Stimulated activated memory B cell treated with anti-CD40 and anti-IgM and Interleukin-4, amounts not matched to agents 10 μg/mL and 1 μg/mL and 100 μg/mL, for 72 hours (primary cell): ENCODE results near the gene ARSG.
A peak's percentile ranks its signal among the peaks of the same experiment; 100 is the strongest.
"Not testable (repeated sequence)": the region's sequence is repeated elsewhere in the genome, so short reads cannot be mapped to it uniquely, and the experiment has no call there.

Source experiments
- ATAC-seq: fragments of 150-1000 bp; cut with Tn5 transposase; 2 replicates; pipeline ENCODE4 v1.10.0; 2021
- H3K27ac Mint-ChIP-seq: one replicate; pipeline ENCODE4 v1.8.0; 2022; ENCODE audit warnings: mild to moderate bottlenecking, mixed read lengths
- H3K27me3 Mint-ChIP-seq: one replicate; pipeline ENCODE4 v1.8.0; 2022; ENCODE audit warnings: mixed read lengths
- H3K36me3 Mint-ChIP-seq: one replicate; pipeline ENCODE4 v1.8.0; 2022; ENCODE audit warnings: mixed read lengths
- H3K4me1 Mint-ChIP-seq: one replicate; pipeline ENCODE4 v1.8.0; 2022; ENCODE audit warnings: mixed read lengths
- H3K4me3 Mint-ChIP-seq: one replicate; pipeline ENCODE4 v1.8.0; 2022; ENCODE audit warnings: mild to moderate bottlenecking, moderate library complexity, mixed read lengths
- H3K9me3 Mint-ChIP-seq: one replicate; pipeline ENCODE4 v1.8.0; 2022; ENCODE audit warnings: mixed read lengths

ARSG gene

DNA sequence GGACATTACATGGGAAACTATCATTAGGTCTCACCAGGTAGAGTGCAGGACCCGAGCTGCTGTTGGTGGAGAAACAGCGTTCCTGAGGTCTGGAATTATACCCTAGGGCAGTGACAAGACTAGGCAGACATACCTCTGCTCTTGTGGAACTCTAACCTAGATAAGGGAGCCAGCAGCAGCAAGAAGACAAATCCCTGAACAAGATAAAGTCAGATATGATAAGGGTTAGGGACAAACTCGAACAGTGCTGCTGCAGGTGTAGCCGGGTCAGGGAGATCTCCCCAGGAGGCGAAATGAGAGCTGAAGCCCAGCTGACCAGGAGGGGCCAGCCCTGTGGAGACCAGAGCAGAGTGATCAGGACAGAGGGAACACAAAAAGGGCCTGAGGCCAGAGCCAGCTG lies 34.7 kb downstream of the ARSG start:
- no peak for ATAC-seq
- Mint-ChIP-seq H3K4me1 (peaks cover under 1% of the 10 kb centered on the region), H3K27ac (no peak overlapping the region), H3K36me3 (peaks cover 11% of the 10 kb centered on the region), H3K9me3 (peaks cover 4% of the 10 kb centered on the region), H3K4me3 (no peak overlapping the region), H3K27me3 (no peaks in the 10 kb centered on the region)

DNA sequence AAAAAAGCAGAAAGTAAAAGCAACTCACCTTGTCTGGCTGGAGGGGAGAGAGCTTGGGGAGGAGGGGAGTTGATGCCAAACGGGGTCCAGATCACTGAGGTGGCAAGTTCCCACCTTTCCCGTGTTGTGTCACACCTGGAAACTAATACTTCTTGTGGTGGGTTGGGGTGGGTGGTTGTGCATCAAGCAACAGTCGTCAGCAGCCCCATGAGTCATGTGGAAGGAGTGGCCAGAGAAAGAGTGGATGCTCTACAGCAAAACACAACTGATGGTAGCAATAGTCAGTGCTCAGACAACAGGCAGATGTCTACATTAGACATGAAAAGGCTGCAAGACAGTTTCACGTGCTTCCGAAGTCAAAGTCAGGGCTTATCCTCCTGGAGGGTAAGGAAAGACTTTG lies 35.4 kb downstream of the ARSG start:
- H3K36me3 Mint-ChIP-seq = peaks cover 13% of the 10 kb centered on the region
- ATAC-seq = no peak
- no peaks in the 10 kb centered on the region for H3K4me1 Mint-ChIP-seq
- no peaks in the 10 kb centered on the region for H3K27me3 Mint-ChIP-seq
- H3K9me3 Mint-ChIP-seq = peaks cover 4% of the 10 kb centered on the region
- no peak overlapping the region for H3K4me3 Mint-ChIP-seq
- H3K27ac Mint-ChIP-seq = no peak overlapping the region

DNA sequence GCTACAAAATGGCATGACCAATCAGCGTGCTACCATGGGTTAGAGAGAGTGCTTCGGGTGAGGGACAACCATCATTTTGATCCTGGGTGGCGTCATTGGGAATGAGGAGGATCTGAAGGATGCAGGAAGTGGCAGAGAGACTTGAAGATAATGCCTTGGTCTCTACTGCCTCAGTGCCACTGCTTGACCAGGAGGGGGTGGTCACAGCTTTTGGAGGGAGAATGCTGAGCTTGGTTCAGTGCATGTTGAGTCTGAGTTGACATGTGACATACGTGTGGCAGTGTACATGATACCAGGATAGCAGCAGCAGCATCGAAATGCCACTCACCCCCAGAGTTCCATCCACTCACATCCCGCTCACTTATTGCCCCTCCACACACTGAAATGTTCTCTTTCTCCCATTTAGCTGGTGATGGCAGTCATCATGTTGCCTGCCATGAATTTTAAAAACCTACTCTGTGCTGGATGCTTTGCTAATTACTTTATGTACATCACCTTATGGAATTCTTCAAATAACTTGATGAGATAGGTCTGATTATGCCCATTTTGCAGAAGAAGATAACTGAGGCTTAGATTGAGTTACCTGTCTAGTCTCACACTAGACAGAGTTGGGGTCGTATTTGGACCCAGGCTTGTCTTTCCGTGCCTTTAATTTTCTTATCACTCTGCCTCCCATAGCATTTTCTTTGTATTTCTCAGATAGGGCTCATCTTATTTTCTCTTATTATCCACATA lies 36.7 kb downstream of the ARSG start:
- no peak for ATAC-seq
- Mint-ChIP-seq H3K27ac (no peak overlapping the region), H3K27me3 (no peaks in the 10 kb centered on the region), H3K4me3 (no peak overlapping the region), H3K9me3 (peaks cover 9% of the 10 kb centered on the region), H3K4me1 (no peaks in the 10 kb centered on the region), H3K36me3 (peaks cover 16% of the 10 kb centered on the region)

DNA sequence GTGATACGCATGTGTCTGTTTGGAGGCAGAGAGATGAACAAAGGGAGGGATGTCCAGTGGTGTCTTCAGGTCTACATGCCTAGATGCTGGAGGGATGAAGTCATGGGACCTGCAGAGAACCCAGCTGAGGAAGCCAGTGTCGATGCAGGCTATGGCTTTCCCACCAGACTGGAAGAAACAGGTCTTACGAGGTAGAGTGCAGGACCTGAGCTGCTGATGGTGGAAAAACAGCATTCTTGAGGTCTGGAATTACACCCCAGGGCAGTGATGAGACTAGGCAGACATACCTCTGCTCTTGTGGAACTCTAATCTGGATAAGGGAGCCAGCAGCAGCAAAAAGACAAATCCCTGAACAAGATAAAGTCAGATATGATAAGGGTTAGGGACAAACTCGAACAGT lies 37.4 kb downstream of the ARSG start:
- no peak overlapping the region for H3K27ac Mint-ChIP-seq
- H3K4me3 Mint-ChIP-seq = no peak overlapping the region
- ATAC-seq = no peak
- no peaks in the 10 kb centered on the region for H3K4me1 Mint-ChIP-seq
- no peaks in the 10 kb centered on the region for H3K27me3 Mint-ChIP-seq
- peaks cover 19% of the 10 kb centered on the region for H3K36me3 Mint-ChIP-seq
- peaks cover 10% of the 10 kb centered on the region for H3K9me3 Mint-ChIP-seq

- Mint-ChIP-seq H3K4me1 (no peaks in the 10 kb centered on the region), H3K27ac (no peak overlapping the region), H3K4me3 (no peak overlapping the region), H3K9me3 (peaks cover 10% of the 10 kb centered on the region), H3K36me3 (peaks cover 19% of the 10 kb centered on the region), H3K27me3 (no peaks in the 10 kb centered on the region)
- no peak for ATAC-seq
Measured at GRCh38 chr17:68329331-68329730, 38.0 kb downstream of the ARSG start.

GRCh38 chr17:68331932-68332331 lies 40.6 kb downstream of the ARSG start:
- H3K27me3 Mint-ChIP-seq, H3K4me1 Mint-ChIP-seq, H3K4me3 Mint-ChIP-seq, H3K27ac Mint-ChIP-seq, ATAC-seq: not testable (repeated sequence)
- H3K9me3 Mint-ChIP-seq = peaks cover 10% of the 10 kb centered on the region
- peaks cover 19% of the 10 kb centered on the region for H3K36me3 Mint-ChIP-seq

DNA sequence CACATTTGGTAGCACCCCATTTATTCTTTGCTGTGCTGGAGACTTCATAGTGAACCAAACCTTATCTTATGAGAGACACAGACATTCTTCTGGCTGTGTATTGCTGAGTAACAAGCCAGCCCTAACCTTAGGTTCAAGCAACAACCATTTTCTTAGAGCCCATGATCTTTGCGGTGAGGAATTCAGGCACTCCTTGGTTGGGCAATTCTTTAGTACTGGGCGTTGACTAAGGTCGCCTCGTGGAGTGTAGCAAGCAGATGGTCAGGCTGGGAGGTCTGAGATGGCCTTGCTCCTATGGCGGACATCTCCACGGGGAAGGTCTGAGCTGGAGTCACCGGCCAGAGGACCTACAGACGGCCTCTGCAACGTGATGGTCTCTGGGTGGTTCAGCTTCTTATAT lies 43.1 kb downstream of the ARSG start:
- Mint-ChIP-seq H3K9me3 (peaks cover 10% of the 10 kb centered on the region), H3K4me3 (no peak overlapping the region), H3K27me3 (no peaks in the 10 kb centered on the region), H3K27ac (no peak overlapping the region), H3K36me3 (peaks cover 19% of the 10 kb centered on the region), H3K4me1 (no peaks in the 10 kb centered on the region)
- no peak for ATAC-seq

DNA sequence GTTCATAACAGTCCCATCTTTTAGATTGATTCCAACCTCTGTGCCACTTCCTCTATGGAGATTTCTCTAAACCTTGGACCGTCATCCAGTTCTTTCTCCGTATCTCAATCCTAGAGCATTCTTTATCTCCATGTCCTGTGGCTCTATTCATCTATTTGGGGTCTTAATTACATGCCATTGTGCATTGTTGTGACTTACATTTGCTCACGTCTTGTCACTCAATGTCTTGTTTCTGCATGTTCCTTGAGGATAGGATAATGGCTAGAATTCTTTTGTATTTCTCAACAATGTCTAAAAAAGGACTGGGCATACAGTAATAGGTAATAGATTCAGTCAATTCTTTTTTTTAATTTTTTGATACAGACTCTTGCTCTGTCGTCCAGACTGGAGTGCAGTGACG lies 50.2 kb downstream of the ARSG start:
- no peak overlapping the region for H3K27ac Mint-ChIP-seq
- ATAC-seq = no peak
- H3K4me3 Mint-ChIP-seq = no peak overlapping the region
- peaks cover 21% of the 10 kb centered on the region for H3K4me1 Mint-ChIP-seq
- H3K27me3 Mint-ChIP-seq = no peaks in the 10 kb centered on the region
- no peaks in the 10 kb centered on the region for H3K36me3 Mint-ChIP-seq
- H3K9me3 Mint-ChIP-seq = no peaks in the 10 kb centered on the region

GRCh38 chr17:68343976-68344375 lies 52.7 kb downstream of the ARSG start:
- Mint-ChIP-seq H3K4me1 (peaks cover 24% of the 10 kb centered on the region), H3K36me3 (no peaks in the 10 kb centered on the region), H3K9me3 (no peaks in the 10 kb centered on the region), H3K27me3 (no peaks in the 10 kb centered on the region), H3K27ac (no peak overlapping the region), H3K4me3 (no peak overlapping the region)
- ATAC-seq = no peak

GRCh38 chr17:68344701-68345136 lies 53.4 kb downstream of the ARSG start:
- no peak for ATAC-seq
- Mint-ChIP-seq H3K4me3 (no peak overlapping the region), H3K27ac (no peak overlapping the region), H3K9me3 (no peaks in the 10 kb centered on the region), H3K27me3 (no peaks in the 10 kb centered on the region), H3K36me3 (no peaks in the 10 kb centered on the region), H3K4me1 (peaks cover 24% of the 10 kb centered on the region)

- ATAC-seq = peak; percentile 96
- peaks cover 24% of the 10 kb centered on the region for H3K4me1 Mint-ChIP-seq
Measured at GRCh38 chr17:68346448-68346847, 55.2 kb downstream of the ARSG start.

DNA sequence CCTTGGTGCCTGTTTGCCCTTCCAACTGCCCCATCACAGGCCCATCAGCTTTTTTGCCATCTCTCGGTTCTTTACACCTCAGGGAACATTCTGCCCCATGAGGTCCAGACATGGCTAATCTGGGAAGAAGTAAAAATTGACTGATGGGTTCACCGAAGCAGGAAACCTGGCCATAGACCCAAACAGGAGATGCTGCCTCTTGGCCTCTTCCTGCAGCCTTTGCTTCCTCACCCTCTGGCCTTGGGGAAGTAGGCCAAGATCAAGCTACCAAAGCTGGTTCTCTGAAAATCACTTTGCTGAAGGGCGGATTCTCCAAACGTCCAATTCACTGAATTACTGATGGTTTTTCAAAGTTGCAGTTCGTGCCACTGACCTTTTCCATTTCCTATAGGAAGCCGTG lies 56.1 kb downstream of the ARSG start:
- Mint-ChIP-seq H3K4me1 (peaks cover 24% of the 10 kb centered on the region), H3K36me3 (peaks cover 5% of the 10 kb centered on the region), H3K9me3 (no peaks in the 10 kb centered on the region), H3K27me3 (no peaks in the 10 kb centered on the region), H3K27ac (no peak overlapping the region), H3K4me3 (no peak overlapping the region)
- no peak for ATAC-seq

More at GRCh38 chr17:68346448-68346847, 55.2 kb downstream of the ARSG start:
- Mint-ChIP-seq H3K36me3 (no peaks in the 10 kb centered on the region), H3K27ac (peak overlapping the region; percentile 77), H3K4me3 (peak overlapping the region; percentile 65), H3K9me3 (no peaks in the 10 kb centered on the region), H3K27me3 (no peaks in the 10 kb centered on the region)

GRCh38 chr17:68349157-68349556 lies 57.9 kb downstream of the ARSG start:
- no peak overlapping the region for H3K27ac Mint-ChIP-seq
- peaks cover 5% of the 10 kb centered on the region for H3K36me3 Mint-ChIP-seq
- H3K4me3 Mint-ChIP-seq = no peak overlapping the region
- no peaks in the 10 kb centered on the region for H3K27me3 Mint-ChIP-seq
- peaks cover 18% of the 10 kb centered on the region for H3K4me1 Mint-ChIP-seq
- no peaks in the 10 kb centered on the region for H3K9me3 Mint-ChIP-seq
- ATAC-seq = no peak

DNA sequence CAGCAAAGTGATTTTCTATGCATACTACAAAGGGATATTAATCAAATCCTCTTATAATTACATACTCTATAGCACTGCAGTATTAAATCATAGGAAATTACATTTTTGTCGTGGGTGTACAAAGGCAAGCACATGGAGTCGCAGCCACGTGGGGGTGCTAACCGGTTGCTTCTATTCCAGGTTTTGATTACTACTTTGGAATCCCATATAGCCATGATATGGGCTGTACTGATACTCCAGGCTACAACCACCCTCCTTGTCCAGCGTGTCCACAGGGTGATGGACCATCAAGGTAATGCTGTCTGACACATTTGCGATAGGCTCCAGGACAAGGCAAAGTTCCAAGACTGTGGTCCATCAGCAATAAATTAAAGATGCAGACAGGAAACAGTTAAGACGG lies 60.1 kb downstream of the ARSG start:
- Mint-ChIP-seq H3K36me3 (peaks cover 5% of the 10 kb centered on the region), H3K27ac (no peak overlapping the region), H3K4me1 (peaks cover 8% of the 10 kb centered on the region), H3K4me3 (no peak overlapping the region), H3K9me3 (no peaks in the 10 kb centered on the region), H3K27me3 (no peaks in the 10 kb centered on the region)
- no peak for ATAC-seq

DNA sequence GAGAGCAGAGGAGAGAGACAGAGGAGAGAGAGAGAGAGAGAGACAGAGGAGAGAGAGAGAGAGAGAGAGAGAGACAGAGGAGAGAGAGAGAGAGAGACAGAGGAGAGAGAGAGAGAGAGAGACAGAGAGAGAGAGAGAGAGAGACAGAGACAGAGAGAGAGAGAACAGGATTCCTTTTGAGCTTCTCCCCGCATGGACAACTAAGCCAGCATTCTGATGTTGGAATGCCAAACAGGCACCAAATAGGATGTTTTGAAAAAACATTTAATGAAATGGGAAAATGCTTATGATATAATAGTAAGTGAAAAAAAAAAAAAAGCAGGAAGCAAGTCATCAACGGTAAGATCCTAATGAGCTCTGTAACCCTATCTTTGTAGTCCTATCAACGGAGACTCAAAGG lies 60.7 kb downstream of the ARSG start:
- Mint-ChIP-seq H3K27me3 (no peaks in the 10 kb centered on the region), H3K36me3 (peaks cover 10% of the 10 kb centered on the region), H3K4me3 (no peak overlapping the region), H3K9me3 (no peaks in the 10 kb centered on the region), H3K4me1 (peaks cover 11% of the 10 kb centered on the region), H3K27ac (no peak overlapping the region)
- no peak for ATAC-seq

- not testable (repeated sequence) for H3K27me3 Mint-ChIP-seq, ATAC-seq, H3K9me3 Mint-ChIP-seq, H3K27ac Mint-ChIP-seq, H3K4me3 Mint-ChIP-seq
- Mint-ChIP-seq H3K4me1 (peaks cover 14% of the 10 kb centered on the region), H3K36me3 (peaks cover 15% of the 10 kb centered on the region)
Measured at GRCh38 chr17:68352671-68353070, 61.4 kb downstream of the ARSG start.
